ENCODE data around the gene SUPT3H. TPM values are rescaled to one million over a fixed set of nuclear protein-coding genes. Genes with fewer than 3 reads are reported as not detected.
"Not testable (repeated sequence)": the region's sequence is repeated elsewhere in the genome, so short reads cannot be mapped to it uniquely, and the experiment has no call there.

SUPT3H gene
- total RNA-seq, 1 experiment from 2014 or later, result 14.8 TPM

DNA sequence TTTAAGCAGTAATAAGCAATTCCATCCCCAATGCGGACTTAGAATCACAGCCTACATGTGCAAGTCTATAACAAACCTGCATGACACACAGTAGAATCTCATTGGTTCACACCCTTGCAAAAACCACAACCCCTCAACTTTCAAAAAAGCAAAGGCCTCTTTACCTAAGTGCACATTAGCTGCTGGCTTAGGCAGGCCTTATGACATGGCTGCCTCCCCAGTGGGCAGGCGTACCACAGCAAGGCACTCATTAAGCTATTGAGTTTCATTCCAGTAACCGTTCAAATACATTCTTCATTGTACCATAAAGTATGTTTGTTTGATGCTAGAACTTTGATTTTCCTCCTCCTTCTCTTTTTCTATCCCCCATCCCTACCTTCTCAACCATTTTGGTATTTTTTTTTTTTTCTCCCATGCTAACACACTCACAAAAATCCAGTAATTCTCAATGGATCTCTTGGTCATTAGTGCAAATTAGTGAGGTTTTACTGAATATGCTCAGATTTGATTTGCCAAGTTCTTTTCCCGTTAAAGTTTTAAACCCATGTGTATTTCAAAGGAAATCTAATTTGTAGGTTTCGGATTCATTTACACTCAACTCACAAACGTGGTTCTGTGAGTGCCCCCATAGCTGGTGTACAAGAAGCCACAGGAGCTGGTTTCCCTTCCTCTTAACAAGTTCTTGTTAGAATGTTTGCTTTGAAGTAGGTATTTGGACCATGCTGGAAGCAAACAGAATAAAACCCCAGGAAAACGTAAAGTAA, 510.0 kb downstream of the SUPT3H start:
- no peak for DNase-seq (ENCODE audit: low read depth)
- in situ Hi-C loops (cut with HindIII; ENCODE audit: low pct_unique_long_range_greater_than_20kb, low sequenced_read_pairs), result no loop called here

GRCh38 chr6:44865184-44865583, 512.5 kb downstream of the SUPT3H start:
- DNase-seq (ENCODE audit: low read depth); in situ Hi-C loops (cut with HindIII; ENCODE audit: low pct_unique_long_range_greater_than_20kb, low sequenced_read_pairs): not testable (repeated sequence)

- in situ Hi-C loops (cut with HindIII; ENCODE audit: low pct_unique_long_range_greater_than_20kb, low sequenced_read_pairs), result no loop called here
- no peak for DNase-seq (ENCODE audit: low read depth)
These were observed 517.8 kb downstream of the SUPT3H start for GRCh38 chr6:44859901-44860410.

GRCh38 chr6:44858998-44859397, 518.7 kb downstream of the SUPT3H start:
- DNase-seq (ENCODE audit: low read depth), result no peak
- in situ Hi-C loops (cut with HindIII; ENCODE audit: low pct_unique_long_range_greater_than_20kb, low sequenced_read_pairs), result no loop called here

GRCh38 chr6:44856479-44856878, 521.3 kb downstream of the SUPT3H start:
- no peak for DNase-seq (ENCODE audit: low read depth)
- in situ Hi-C loops (cut with HindIII; ENCODE audit: low pct_unique_long_range_greater_than_20kb, low sequenced_read_pairs), result no loop called here

GRCh38 chr6:44855562-44856411, 521.9 kb downstream of the SUPT3H start:
- in situ Hi-C loops (cut with HindIII; ENCODE audit: low pct_unique_long_range_greater_than_20kb, low sequenced_read_pairs), result no loop called here
- DNase-seq (ENCODE audit: low read depth), result no peak

DNA sequence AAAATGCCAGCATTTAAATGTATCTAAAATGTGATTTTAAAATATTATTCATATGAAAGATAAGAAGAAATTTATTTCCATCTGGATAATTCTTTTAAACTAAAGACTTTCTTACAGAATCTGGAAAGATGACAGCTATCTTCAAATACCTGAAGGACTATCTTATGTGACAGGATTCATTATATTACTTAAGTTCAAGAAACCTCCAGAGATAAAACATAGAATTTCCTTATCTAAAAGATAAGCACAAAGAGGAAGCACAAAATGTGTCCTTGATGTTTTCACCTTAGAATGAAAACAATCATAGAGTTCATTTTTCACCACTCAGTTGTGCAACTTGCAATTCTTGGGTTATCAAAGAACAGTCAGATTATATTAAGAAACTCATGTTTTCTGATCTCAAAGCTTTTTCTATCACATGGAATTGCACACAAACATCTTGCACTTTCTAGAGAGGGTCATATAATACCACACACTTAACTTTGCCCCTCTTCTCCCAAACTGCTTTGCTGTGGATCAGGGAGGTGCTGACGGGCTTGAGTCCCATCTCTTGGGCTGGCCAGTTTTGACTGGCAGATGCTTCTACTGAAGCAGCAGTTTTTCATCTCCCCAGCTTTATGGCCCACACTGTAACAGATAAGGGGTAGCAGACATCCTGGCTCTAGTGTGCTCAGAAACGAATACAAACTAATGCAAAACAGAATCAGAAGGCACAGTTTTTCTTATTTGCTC, 522.9 kb downstream of the SUPT3H start:
- in situ Hi-C loops (cut with HindIII; ENCODE audit: low pct_unique_long_range_greater_than_20kb, low sequenced_read_pairs), result no loop called here
- no peak for DNase-seq (ENCODE audit: low read depth)

DNA sequence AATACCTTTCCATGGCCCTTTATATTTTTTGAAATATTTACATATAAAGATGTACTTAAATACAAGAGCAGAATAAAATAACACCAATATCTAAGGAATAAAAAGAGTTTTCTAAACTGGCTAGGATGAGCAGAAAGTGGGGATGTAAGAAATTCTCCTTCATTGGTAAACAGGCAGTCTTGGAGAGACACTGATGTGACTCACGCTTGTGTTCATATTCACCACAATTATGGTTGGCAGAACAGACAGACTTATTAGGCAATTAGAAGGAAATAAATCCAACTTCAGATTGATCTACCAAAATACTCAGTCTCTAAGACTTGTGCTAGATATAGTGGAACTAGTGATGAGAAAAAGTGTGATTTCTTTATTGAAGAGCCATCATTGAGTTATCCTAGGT, 526.6 kb downstream of the SUPT3H start:
- in situ Hi-C loops (cut with HindIII; ENCODE audit: low pct_unique_long_range_greater_than_20kb, low sequenced_read_pairs), result no loop called here
- DNase-seq (ENCODE audit: low read depth), result no peak

DNA sequence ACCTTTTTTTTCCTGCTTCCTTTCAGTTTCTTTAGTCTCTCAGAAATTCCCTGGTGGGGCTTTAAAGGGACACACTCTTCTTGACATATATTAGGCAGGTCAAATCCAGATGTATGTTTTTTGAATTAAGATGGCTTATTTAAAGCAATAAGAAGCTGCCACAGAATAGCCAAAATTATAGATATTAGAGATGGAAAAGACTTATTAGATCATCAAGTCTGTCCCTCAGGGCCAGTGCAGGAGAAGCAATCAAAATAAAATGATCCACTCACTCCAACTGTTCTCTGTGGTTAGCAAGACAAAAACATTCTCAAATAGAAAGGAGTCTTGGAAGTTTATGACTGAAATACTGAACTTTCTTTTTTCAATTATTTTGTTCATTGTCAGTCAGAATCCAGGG, 527.4 kb downstream of the SUPT3H start:
- no peak for DNase-seq (ENCODE audit: low read depth)
- in situ Hi-C loops (cut with HindIII; ENCODE audit: low pct_unique_long_range_greater_than_20kb, low sequenced_read_pairs), result no loop called here

GRCh38 chr6:44849806-44850205, 527.9 kb downstream of the SUPT3H start:
- no peak for DNase-seq (ENCODE audit: low read depth)
- in situ Hi-C loops (cut with HindIII; ENCODE audit: low pct_unique_long_range_greater_than_20kb, low sequenced_read_pairs), result no loop called here

DNA sequence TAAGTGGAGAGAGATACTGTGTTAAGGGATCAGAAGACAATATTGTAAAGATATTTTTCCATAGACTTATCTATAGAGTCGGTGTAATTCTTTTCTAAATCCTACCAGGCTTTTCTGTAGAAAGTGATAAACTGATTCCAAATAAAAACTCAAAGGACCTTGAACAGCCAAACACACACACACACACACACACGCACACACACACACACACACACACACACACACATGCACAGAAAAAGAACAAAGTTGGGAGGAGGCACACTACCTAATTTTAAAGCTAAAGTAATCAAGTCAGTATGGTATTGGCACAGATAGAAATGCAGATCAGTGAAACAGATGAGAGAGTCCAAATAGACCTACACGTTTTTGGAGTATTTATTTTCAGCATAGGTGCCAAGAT, 534.0 kb downstream of the SUPT3H start:
- no peak for DNase-seq (ENCODE audit: low read depth)
- in situ Hi-C loops (cut with HindIII; ENCODE audit: low pct_unique_long_range_greater_than_20kb, low sequenced_read_pairs), result no loop called here

GRCh38 chr6:44842616-44843015, 535.1 kb downstream of the SUPT3H start:
- DNase-seq (ENCODE audit: low read depth), result no peak
- in situ Hi-C loops (cut with HindIII; ENCODE audit: low pct_unique_long_range_greater_than_20kb, low sequenced_read_pairs), result no loop called here

GRCh38 chr6:44841829-44842228, 535.9 kb downstream of the SUPT3H start:
- DNase-seq (ENCODE audit: low read depth), result no peak
- in situ Hi-C loops (cut with HindIII; ENCODE audit: low pct_unique_long_range_greater_than_20kb, low sequenced_read_pairs), result no loop called here

GRCh38 chr6:44837741-44838140, 540.0 kb downstream of the SUPT3H start:
- in situ Hi-C loops (cut with HindIII; ENCODE audit: low pct_unique_long_range_greater_than_20kb, low sequenced_read_pairs), result no loop called here
- DNase-seq (ENCODE audit: low read depth), result no peak

DNA sequence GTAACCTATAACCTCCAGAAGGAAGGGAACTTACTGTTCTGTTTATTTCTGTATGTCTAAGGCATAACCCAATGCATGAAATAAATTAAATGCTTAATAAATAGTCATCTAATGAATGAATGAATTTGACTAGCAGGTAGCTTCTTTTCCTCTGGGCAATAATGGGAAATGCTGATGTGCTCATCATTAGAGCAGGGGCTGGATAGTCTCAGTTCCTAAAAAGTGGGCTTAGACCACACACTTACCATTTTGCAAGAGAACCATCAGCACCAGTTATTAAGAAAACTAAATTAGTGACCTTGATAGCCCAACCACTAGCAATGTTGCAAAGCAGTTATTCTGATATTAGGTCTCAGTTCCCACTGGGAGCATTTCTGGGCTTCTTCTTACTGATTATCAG, 540.5 kb downstream of the SUPT3H start:
- in situ Hi-C loops (cut with HindIII; ENCODE audit: low pct_unique_long_range_greater_than_20kb, low sequenced_read_pairs), result no loop called here
- DNase-seq (ENCODE audit: low read depth), result no peak

DNA sequence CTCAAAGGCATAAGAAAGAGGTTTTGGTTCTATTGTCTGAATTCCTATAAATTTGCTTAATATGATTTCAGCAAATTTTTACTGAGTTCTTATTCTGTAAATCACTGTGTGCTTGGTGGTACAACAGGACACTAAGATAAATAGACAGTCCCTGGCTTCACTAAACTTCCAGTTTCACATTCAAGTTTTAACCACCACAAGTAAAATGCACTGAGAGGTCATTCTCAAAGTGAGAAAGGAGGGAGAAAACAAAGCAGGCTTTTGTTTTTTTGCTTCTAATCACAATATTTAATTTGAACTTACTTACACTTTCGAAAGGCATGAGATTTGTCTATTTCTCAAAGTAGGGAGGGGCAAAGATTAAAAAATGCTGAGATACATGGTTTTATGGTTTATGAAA, 544.5 kb downstream of the SUPT3H start:
- no peak for DNase-seq (ENCODE audit: low read depth)
- in situ Hi-C loops (cut with HindIII; ENCODE audit: low pct_unique_long_range_greater_than_20kb, low sequenced_read_pairs), result no loop called here

GRCh38 chr6:44831002-44831610, 546.6 kb downstream of the SUPT3H start:
- no peak for DNase-seq (ENCODE audit: low read depth)
- in situ Hi-C loops (cut with HindIII; ENCODE audit: low pct_unique_long_range_greater_than_20kb, low sequenced_read_pairs), result no loop called here

GRCh38 chr6:44829836-44830235, 547.9 kb downstream of the SUPT3H start:
- DNase-seq (ENCODE audit: low read depth), result no peak
- in situ Hi-C loops (cut with HindIII; ENCODE audit: low pct_unique_long_range_greater_than_20kb, low sequenced_read_pairs), result no loop called here

All from Caki2 (cell line).